Vein endothelial cell (primary cell): Measurements from ENCODE around the gene AMY2A. TPM values are rescaled to one million over a fixed set of nuclear protein-coding genes. Genes with fewer than 3 reads are reported as not detected.

Experiments used
- small RNA-seq: library from RNA; depleted of rRNA; stranded (forward); fragments of <200 nt; gene quantifications from one replicate; pipeline ENCODE3, GENCODE V24; 2012
- total RNA-seq: library from RNA; depleted of rRNA; stranded (reverse); fragments of >200 nt; gene quantifications from 2 replicates; pipeline ENCODE4 v1.2.3, GENCODE V29; 2012

The AMY2A gene
- not detected in 2 replicates for total RNA-seq

GRCh38 chr1:103616994-103617477 is at the start of gene AMY2A:
AMY2A (plus strand) TSS chr1:103617427; CDS start chr1:103617441, 14 bp downstream.

DNA sequence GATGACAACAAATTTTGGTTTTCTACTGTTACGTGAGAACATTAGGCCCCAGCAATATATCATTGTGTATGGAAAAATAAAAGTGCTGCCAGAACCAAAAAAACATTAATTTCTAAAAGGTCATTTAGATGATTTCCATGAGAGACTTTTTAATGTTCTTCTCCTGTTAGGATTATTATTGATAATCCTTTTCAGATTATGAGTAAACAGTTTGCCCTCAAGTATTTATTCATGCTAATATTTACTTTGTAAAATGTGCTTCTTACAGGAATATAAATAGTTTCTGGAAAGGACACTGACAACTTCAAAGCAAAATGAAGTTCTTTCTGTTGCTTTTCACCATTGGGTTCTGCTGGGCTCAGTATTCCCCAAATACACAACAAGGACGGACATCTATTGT is 45.9 kb upstream of the AMY2A start, which contains the start of gene AMY2B:
AMY2B (plus strand) TSS at position 301 of the 400 bp plus-strand sequence; CDS start at position 315, 14 bp downstream.

GRCh38 chr1:103655460-103655859 is 38.2 kb downstream of the AMY2A start, which contains the start of gene AMY1A:
AMY1A (plus strand) TSS chr1:103655760; CDS start chr1:103656331, 571 bp downstream.

Small RNA genes within 50 kb of the gene (small RNA-seq; reads per million reads assigned to genes)
- gene AC105272.1 = not detected

Other genes with a start within 250 kb of the AMY2A start
- 15.4 and 16.0 TPM in 2 replicates for gene RNPC3, start 91.7 kb upstream of the AMY2A start, total RNA-seq
- 0.98 and 2.6 TPM in 2 replicates for gene AMY2B, start 45.8 kb upstream of the AMY2A start, total RNA-seq
- not detected in 2 replicates for gene AMY1A, start 38.3 kb downstream of the AMY2A start, total RNA-seq
- not detected in 2 replicates for gene AMY1B, start 78.8 kb downstream of the AMY2A start, total RNA-seq
- gene AMY1C, start 132.5 kb downstream of the AMY2A start, total RNA-seq = not detected in 2 replicates